GM12878 (cell line): ENCODE measurements around the gene FMC1. TPM values are rescaled to one million over a fixed set of nuclear protein-coding genes. Genes with fewer than 3 reads are reported as not detected.

Experiments used
- ATAC-seq: fragments of 200-7000 bp; cut with Tn5 transposase; 3 replicates; pipeline ENCODE4 v1.9.1; 2020; ENCODE audit warnings: mild to moderate bottlenecking, moderate library complexity
- BruUV-seq: library from RNA; stranded (reverse); fragments of 400-500 nt; replicated peaks from 2 replicates; lab custom pipeline; 2021; lab: Mats Ljungman, UMichigan
- CTCF ChIA-PET: fragments of 300-600 bp; sonication (Branson Sonifier 250); formaldehyde crosslinking; extraction: SDS; loops from one replicate; lab custom pipeline; 2021; ENCODE audit warnings: inconsistent platforms; lab: Yijun Ruan, JAX
- POLR2A ChIA-PET: fragments of 350-600 bp; formaldehyde crosslinking; extraction: SDS; loops from one replicate; lab custom pipeline; 2021; ENCODE audit warnings: inconsistent platforms; lab: Charles Lee
- RAD21 ChIA-PET: fragments of 300-600 bp; sonication (Branson Sonifier 250); formaldehyde crosslinking; loops from one replicate; lab custom pipeline; 2023; ENCODE audit warnings: antibody characterized with exemption; ENCODE audit not compliant: unreplicated experiment; lab: Charles Lee
- SMC1A ChIA-PET: fragments of 300-600 bp; sonication (Branson Sonifier 250); formaldehyde crosslinking; loops from one replicate; lab custom pipeline; 2023; ENCODE audit not compliant: unreplicated experiment, uncharacterized antibody; lab: Charles Lee
- DNase-seq: peaks from one replicate; pipeline ENCODE4 v3.0.0-alpha.2; 2011; ENCODE audit warnings: low read depth, low spot score
- FAIRE-seq: peaks from 3 replicates; lab custom pipeline; 2011; peaks lifted over from hg19 to GRCh38; lab: Jason Lieb, UNC
- H2AFZ ChIP-seq: 2 replicates; pipeline ENCODE4 v1.6.0; 2011; ENCODE audit warnings: low read depth, low read length, control low read depth; ENCODE audit not compliant: control insufficient read depth
- H3K27ac ChIP-seq: 2 replicates; pipeline ENCODE4 v1.5.1; 2011; ENCODE audit warnings: control low read depth; ENCODE audit not compliant: control insufficient read depth, insufficient read depth
- H3K27me3 ChIP-seq, 2 experiments: replicated peaks in 1 of 2; 2 replicates each; pipeline versions ENCODE4 v1.6.0 to v1.6.1; 2011; ENCODE audit warnings: low read length in 1 of 2; ENCODE audit not compliant: control insufficient read depth in 2 of 2, insufficient read depth in 2 of 2
- H3K36me3 ChIP-seq, 2 experiments: 2 replicates each; pipeline ENCODE4 v1.5.1; 2011; ENCODE audit warnings: low read length in 1 of 2; ENCODE audit not compliant: control insufficient read depth in 2 of 2, insufficient read depth in 2 of 2
- H3K4me1 ChIP-seq: 2 replicates; pipeline ENCODE4 v1.6.1; 2011; ENCODE audit warnings: mild to moderate bottlenecking, low read length, moderate library complexity, mixed read lengths; ENCODE audit not compliant: control insufficient read depth, insufficient read depth
- H3K4me2 ChIP-seq: 2 replicates; pipeline ENCODE4 v1.6.0; 2011; ENCODE audit warnings: control low read depth; ENCODE audit not compliant: control insufficient read depth, insufficient read depth
- H3K4me3 ChIP-seq: fragments of 200-600 bp; sonication (generic); 2 replicates; pipeline ENCODE4 v1.5.1; 2016
- H3K79me2 ChIP-seq: 2 replicates; pipeline ENCODE4 v1.6.0; 2011; ENCODE audit warnings: low read length; ENCODE audit not compliant: control insufficient read depth, insufficient read depth
- H3K9ac ChIP-seq: 2 replicates; pipeline ENCODE4 v1.8.0; 2011; ENCODE audit warnings: low read length, control low read depth, mixed read lengths; ENCODE audit not compliant: control insufficient read depth, insufficient read depth
- H3K9me3 ChIP-seq: replicated peaks from 3 replicates; pipeline ENCODE4 v1.5.1; 2011; ENCODE audit warnings: mild to moderate bottlenecking, low read length; ENCODE audit not compliant: control insufficient read depth, insufficient read depth
- H4K20me1 ChIP-seq: 2 replicates; pipeline ENCODE4 v1.6.0; 2011; ENCODE audit not compliant: control insufficient read depth, insufficient read depth
- CHD1 ChIP-seq: IDR thresholded peaks from 2 replicates; pipeline ENCODE4 v1.6.1; 2012; ENCODE audit warnings: low read depth, low read length, improper control_type of control experiment
- CHD4 ChIP-seq: fragments of 200-600 bp; sonication (generic); IDR thresholded peaks from 2 replicates; pipeline ENCODE4 v1.6.1; 2016; ENCODE audit warnings: mild to moderate bottlenecking
- FOXM1 ChIP-seq: IDR thresholded peaks from 2 replicates; pipeline ENCODE4 v1.6.1; 2012; ENCODE audit warnings: low read depth, mild to moderate bottlenecking, inconsistent platforms, low read length, moderate library complexity
- NFIC ChIP-seq: IDR thresholded peaks from 2 replicates; pipeline ENCODE4 v1.6.1; 2012; ENCODE audit warnings: low read depth, mild to moderate bottlenecking, inconsistent platforms, low read length, moderate library complexity
- ZNF217 ChIP-seq: fragments of 450-650 bp; IDR thresholded peaks from 2 replicates; pipeline ENCODE4 v1.6.1; 2017; ENCODE audit warnings: antibody characterized with exemption, mild to moderate bottlenecking
- ZNF622 ChIP-seq: fragments of 450-650 bp; IDR thresholded peaks from 2 replicates; pipeline ENCODE4 v1.6.1; 2017; ENCODE audit warnings: mild to moderate bottlenecking, inconsistent platforms
- WGBS: methylation state at CpG from one replicate; pipeline ENCODE4 v1.1.6; 2016; ENCODE audit warnings: low lambda C conversion rate; ENCODE audit not compliant: insufficient replicate concordance, insufficient coverage; ENCODE audit errors: missing lambda C conversion rate; 5-methylcytosine and 5-hydroxymethylcytosine counted together
- in situ Hi-C: fragments of 300-500 bp; cut with MboI; formaldehyde crosslinking; loops from 9 replicates; pipeline ENCODE4 v1.14.3; 2018; ENCODE audit warnings: mixed read lengths
- intact Hi-C: fragments of 100-400 bp; cut with micrococcal nuclease; formaldehyde crosslinking; loops from one replicate; pipeline ENCODE4 v1.14.2; 2022; ENCODE audit not compliant: unreplicated experiment
- polyA plus RNA-seq, 11 experiments: library from polyadenylated mRNA; depleted of rRNA in 4 of 11; unstranded in 6 of 11; stranded (reverse) in 5 of 11; fragments of >200 nt; fragmentation: Nextera tagmentation in 4 of 11; fragmentation: Illumina TruSeq in 1 of 11; extraction: Ambion mirVana in 4 of 11; extraction: Trizol in 1 of 11; gene quantifications; 1 replicate in 1 of 11; 2 replicates in 10 of 11; pipeline versions ENCODE4 v1.2.1 to v1.2.3, GENCODE V29; 2011 to 2016; ENCODE audit warnings: inconsistent platforms in 2 of 11, missing spikeins in 2 of 11, low read depth in 1 of 11
- total RNA-seq, 4 experiments: library from RNA; depleted of rRNA in 3 of 4; stranded (reverse); fragments of >200 nt in 3 of 4; fragmentation: Illumina TruSeq in 1 of 4; extraction: Trizol in 1 of 4; gene quantifications; 2 replicates each; pipeline versions ENCODE4 v1.2.1 to v1.2.3, GENCODE V29; 2013 to 2021
- TF ChIP-seq, protein P1 (sequence below): IDR thresholded peaks from 2 replicates; pipeline ENCODE4 v1.6.1; 2011; ENCODE audit warnings: low read depth, low read length, improper control_type of control experiment, borderline replicate concordance
- TF ChIP-seq, protein P2 (sequence below): fragments of 450-650 bp; IDR thresholded peaks from 2 replicates; pipeline ENCODE4 v1.6.1; 2017; ENCODE audit warnings: low read depth, mild to moderate bottlenecking, moderate library complexity

FMC1 gene
- total and polyA plus RNA-seq, 10 of the 15 experiments (the other 5 are each of a cell fraction or from before 2014, with no cell fraction given) = 4.2 to 60.4 (median 15.6) TPM

DNA sequence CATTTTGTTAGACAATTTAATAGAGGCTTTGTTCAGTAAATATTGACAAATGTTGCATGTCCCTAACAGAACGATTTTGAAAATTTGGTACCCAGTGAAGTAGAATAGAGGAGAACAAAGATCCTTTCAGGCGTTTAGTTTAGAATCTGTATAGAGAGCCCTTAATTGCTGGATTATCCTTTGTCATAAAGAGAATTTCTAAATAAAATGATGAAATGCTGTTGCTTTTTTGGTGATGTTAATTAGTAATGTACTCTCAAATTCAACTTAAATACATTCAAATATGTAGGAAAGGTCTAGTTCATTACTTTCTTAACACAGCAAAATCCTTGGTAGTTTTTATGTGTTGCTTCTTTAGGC lies 19.8 kb downstream of the FMC1 start:
- FAIRE-seq (no peak), DNase-seq (no peak), ATAC-seq (no peak)
- no peaks in the 10 kb centered on the region for H3K27me3 ChIP-seq
- intact Hi-C loops (loop anchor here (5.0 kb wide), 1 partner anchor 254 kb away; the partner anchor contains the start of gene ZC3HAV1), in situ Hi-C loops (loop anchor here (25.0 kb wide), 1 partner anchor 1551 kb away; the partner anchor contains the start of gene BRAF)
- ChIA-PET POLR2A (interaction anchor here (0.6 to 1.7 kb wide), 3 partner anchors 8 to 21 kb away, joined by 3 to 6 read pairs (median 5); no protein-coding TSS in a partner anchor), CTCF (no interaction called here), RAD21 (interaction anchor here (1.6 kb wide), 1 partner anchor 12 kb away, joined by 4 read pairs; no protein-coding TSS in a partner anchor), SMC1A (interaction anchor here (1.8 to 2.1 kb wide), 2 partner anchors 9 to 21 kb away, joined by 7 to 9 read pairs; no protein-coding TSS in a partner anchor)
- H3K36me3 ChIP-seq = peaks cover 2 to 7% of the 10 kb centered on the region in 2 experiments; a peak in 3 of 4 replicates
- peak overlapping the region; percentile 100 for H3K9ac ChIP-seq
- H4K20me1 ChIP-seq = peaks cover 5% of the 10 kb centered on the region
- WGBS = 0% methylated on average over 2 of the region's 2 CpGs
- no peak overlapping the region for H2AFZ ChIP-seq
- H3K79me2 ChIP-seq = peaks cover 77% of the 10 kb centered on the region
- TF ChIP-seq ZNF217 = no peak
- TF ChIP-seq ZNF622 = no peak
- TF ChIP-seq FOXM1 = 0 out of 2 replicates have a peak, but pooled peaks have one; percentile 20
- no peak for TF ChIP-seq CHD4
- TF ChIP-seq, protein P1, sequence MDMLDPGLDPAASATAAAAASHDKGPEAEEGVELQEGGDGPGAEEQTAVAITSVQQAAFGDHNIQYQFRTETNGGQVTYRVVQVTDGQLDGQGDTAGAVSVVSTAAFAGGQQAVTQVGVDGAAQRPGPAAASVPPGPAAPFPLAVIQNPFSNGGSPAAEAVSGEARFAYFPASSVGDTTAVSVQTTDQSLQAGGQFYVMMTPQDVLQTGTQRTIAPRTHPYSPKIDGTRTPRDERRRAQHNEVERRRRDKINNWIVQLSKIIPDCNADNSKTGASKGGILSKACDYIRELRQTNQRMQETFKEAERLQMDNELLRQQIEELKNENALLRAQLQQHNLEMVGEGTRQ = no peak
- TF ChIP-seq CHD1 = 0 out of 2 replicates have a peak, but pooled peaks have one; percentile 12
- TF ChIP-seq, protein P2, sequence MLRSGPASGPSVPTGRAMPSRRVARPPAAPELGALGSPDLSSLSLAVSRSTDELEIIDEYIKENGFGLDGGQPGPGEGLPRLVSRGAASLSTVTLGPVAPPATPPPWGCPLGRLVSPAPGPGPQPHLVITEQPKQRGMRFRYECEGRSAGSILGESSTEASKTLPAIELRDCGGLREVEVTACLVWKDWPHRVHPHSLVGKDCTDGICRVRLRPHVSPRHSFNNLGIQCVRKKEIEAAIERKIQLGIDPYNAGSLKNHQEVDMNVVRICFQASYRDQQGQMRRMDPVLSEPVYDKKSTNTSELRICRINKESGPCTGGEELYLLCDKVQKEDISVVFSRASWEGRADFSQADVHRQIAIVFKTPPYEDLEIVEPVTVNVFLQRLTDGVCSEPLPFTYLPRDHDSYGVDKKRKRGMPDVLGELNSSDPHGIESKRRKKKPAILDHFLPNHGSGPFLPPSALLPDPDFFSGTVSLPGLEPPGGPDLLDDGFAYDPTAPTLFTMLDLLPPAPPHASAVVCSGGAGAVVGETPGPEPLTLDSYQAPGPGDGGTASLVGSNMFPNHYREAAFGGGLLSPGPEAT = 0 out of 2 replicates have a peak, but pooled peaks have one; percentile 13
- TF ChIP-seq NFIC = 0 out of 2 replicates have a peak, but pooled peaks have one; percentile 3
- H3K27ac ChIP-seq = peak overlapping the region; percentile 98
- peak overlapping the region; percentile 73 for H3K4me2 ChIP-seq
- peaks cover 4% of the 10 kb centered on the region for H3K4me1 ChIP-seq
- no TSS peak for BruUV-seq
- no peaks in the 10 kb centered on the region for H3K9me3 ChIP-seq
- H3K4me3 ChIP-seq = peak overlapping the region; percentile 95
